ENCODE measurements around the gene SORCS1. TPM values are rescaled to one million over a fixed set of nuclear protein-coding genes. Genes with fewer than 3 reads are reported as not detected.

Gene SORCS1
- total RNA-seq, 1 donor from 2014 or later, result 1.1 TPM

- Mint-ChIP-seq H3K36me3 (ENCODE audit: low read depth, unreplicated experiment) (no peaks in the 10 kb centered on the region), H3K27ac (ENCODE audit: unreplicated experiment) (no peak overlapping the region), H3K9me3 (ENCODE audit: unreplicated experiment) (no peaks in the 10 kb centered on the region), H3K4me1 (ENCODE audit: low read depth, unreplicated experiment) (no peaks in the 10 kb centered on the region), H3K27me3 (ENCODE audit: low read depth, unreplicated experiment) (no peaks in the 10 kb centered on the region), H3K4me3 (ENCODE audit: unreplicated experiment) (no peak overlapping the region)
- Histone ChIP-seq H3K4me1 (ENCODE audit: insufficient read depth, low read length) (no peaks in the 10 kb centered on the region), H3K4me2 (ENCODE audit: low read length) (no peak overlapping the region), H3K9me3 (ENCODE audit: insufficient read depth, low read depth, low read length) (no peaks in the 10 kb centered on the region), H3K27me3 (ENCODE audit: insufficient read depth, low read length) (no peaks in the 10 kb centered on the region), H2AFZ (ENCODE audit: low read depth, low read length) (no peak overlapping the region), H3K79me2 (ENCODE audit: insufficient read depth, low read length) (no peaks in the 10 kb centered on the region), H3K9ac (ENCODE audit: low read length) (no peak overlapping the region), H4K20me1 (ENCODE audit: insufficient read depth, low read length) (no peaks in the 10 kb centered on the region), H3K27ac (ENCODE audit: low read depth, low read length) (no peak overlapping the region), H3K4me3 (ENCODE audit: insufficient read depth, low read depth, low read length) (no peak overlapping the region), H3K36me3 (ENCODE audit: insufficient read depth, low read length) (no peaks in the 10 kb centered on the region)
- FAIRE-seq, result no peak
- DNase-seq (ENCODE audit: low read depth), result no peak
- TF ChIP-seq CTCF (IDR thresholded peaks at IDR 0.05; ENCODE audit: insufficient read depth, low read depth, low read length) (no peak), EZH2 (IDR thresholded peaks at IDR 0.05; ENCODE audit: insufficient read depth, low read length) (no peak)
Measured at GRCh38 chr10:107058331-107058730, 106.2 kb downstream of the SORCS1 start.

- H3K79me2 ChIP-seq (ENCODE audit: insufficient read depth, low read length), result no peaks in the 10 kb centered on the region
- H3K36me3 ChIP-seq (ENCODE audit: insufficient read depth, low read length), result no peaks in the 10 kb centered on the region
- no peak for FAIRE-seq
- no peak overlapping the region for H3K4me3 ChIP-seq (ENCODE audit: insufficient read depth, low read depth, low read length)
- no peak overlapping the region for H3K9ac ChIP-seq (ENCODE audit: low read length)
- H2AFZ ChIP-seq (ENCODE audit: low read depth, low read length), result no peak overlapping the region
- no peaks in the 10 kb centered on the region for H3K36me3 Mint-ChIP-seq (ENCODE audit: low read depth, unreplicated experiment)
- no peaks in the 10 kb centered on the region for H3K27me3 Mint-ChIP-seq (ENCODE audit: low read depth, unreplicated experiment)
- DNase-seq (ENCODE audit: low read depth), result no peak
- TF ChIP-seq EZH2 (IDR thresholded peaks at IDR 0.05; ENCODE audit: insufficient read depth, low read length) (no peak), CTCF (IDR thresholded peaks at IDR 0.05; ENCODE audit: insufficient read depth, low read depth, low read length) (no peak)
- H3K4me1 Mint-ChIP-seq (ENCODE audit: low read depth, unreplicated experiment), result no peaks in the 10 kb centered on the region
- H3K4me1 ChIP-seq (ENCODE audit: insufficient read depth, low read length), result no peaks in the 10 kb centered on the region
- no peak overlapping the region for H3K4me2 ChIP-seq (ENCODE audit: low read length)
- no peak overlapping the region for H3K27ac ChIP-seq (ENCODE audit: low read depth, low read length)
- no peaks in the 10 kb centered on the region for H3K9me3 Mint-ChIP-seq (ENCODE audit: unreplicated experiment)
- H4K20me1 ChIP-seq (ENCODE audit: insufficient read depth, low read length), result no peaks in the 10 kb centered on the region
- H3K27me3 ChIP-seq (ENCODE audit: insufficient read depth, low read length), result no peaks in the 10 kb centered on the region
- H3K27ac Mint-ChIP-seq (ENCODE audit: unreplicated experiment), result no peak overlapping the region
- H3K4me3 Mint-ChIP-seq (ENCODE audit: unreplicated experiment), result no peak overlapping the region
- H3K9me3 ChIP-seq (ENCODE audit: insufficient read depth, low read depth, low read length), result no peaks in the 10 kb centered on the region
Measured at GRCh38 chr10:107056182-107056581, 108.3 kb downstream of the SORCS1 start.

- H3K36me3 Mint-ChIP-seq (ENCODE audit: low read depth, unreplicated experiment), result no peaks in the 10 kb centered on the region
- H3K27ac ChIP-seq (ENCODE audit: low read depth, low read length), result no peak overlapping the region
- H3K4me2 ChIP-seq (ENCODE audit: low read length), result no peak overlapping the region
- H3K4me1 ChIP-seq (ENCODE audit: insufficient read depth, low read length), result no peaks in the 10 kb centered on the region
- H3K9me3 ChIP-seq (ENCODE audit: insufficient read depth, low read depth, low read length), result no peaks in the 10 kb centered on the region
- no peak overlapping the region for H3K9ac ChIP-seq (ENCODE audit: low read length)
- FAIRE-seq (no peak), DNase-seq (ENCODE audit: low read depth) (no peak)
- no peak overlapping the region for H3K4me3 ChIP-seq (ENCODE audit: insufficient read depth, low read depth, low read length)
- no peaks in the 10 kb centered on the region for H3K27me3 ChIP-seq (ENCODE audit: insufficient read depth, low read length)
- no peak overlapping the region for H2AFZ ChIP-seq (ENCODE audit: low read depth, low read length)
- H3K4me3 Mint-ChIP-seq (ENCODE audit: unreplicated experiment), result no peak overlapping the region
- no peaks in the 10 kb centered on the region for H3K79me2 ChIP-seq (ENCODE audit: insufficient read depth, low read length)
- no peak for TF ChIP-seq EZH2 (IDR thresholded peaks at IDR 0.05; ENCODE audit: insufficient read depth, low read length)
- H3K9me3 Mint-ChIP-seq (ENCODE audit: unreplicated experiment), result no peaks in the 10 kb centered on the region
- no peak overlapping the region for H3K27ac Mint-ChIP-seq (ENCODE audit: unreplicated experiment)
- H3K4me1 Mint-ChIP-seq (ENCODE audit: low read depth, unreplicated experiment), result no peaks in the 10 kb centered on the region
- H4K20me1 ChIP-seq (ENCODE audit: insufficient read depth, low read length), result no peaks in the 10 kb centered on the region
- no peaks in the 10 kb centered on the region for H3K36me3 ChIP-seq (ENCODE audit: insufficient read depth, low read length)
- H3K27me3 Mint-ChIP-seq (ENCODE audit: low read depth, unreplicated experiment), result no peaks in the 10 kb centered on the region
Measured at GRCh38 chr10:107054469-107055156, 109.9 kb downstream of the SORCS1 start.
